ENCODE measurements around the gene TIFAB. TPM values are rescaled to one million over a fixed set of nuclear protein-coding genes. Genes with fewer than 3 reads are reported as not detected.

The TIFAB gene
- total RNA-seq, 6 donors from 2014 or later, result 0.23 to 0.24 TPM; not detected in 4

DNA sequence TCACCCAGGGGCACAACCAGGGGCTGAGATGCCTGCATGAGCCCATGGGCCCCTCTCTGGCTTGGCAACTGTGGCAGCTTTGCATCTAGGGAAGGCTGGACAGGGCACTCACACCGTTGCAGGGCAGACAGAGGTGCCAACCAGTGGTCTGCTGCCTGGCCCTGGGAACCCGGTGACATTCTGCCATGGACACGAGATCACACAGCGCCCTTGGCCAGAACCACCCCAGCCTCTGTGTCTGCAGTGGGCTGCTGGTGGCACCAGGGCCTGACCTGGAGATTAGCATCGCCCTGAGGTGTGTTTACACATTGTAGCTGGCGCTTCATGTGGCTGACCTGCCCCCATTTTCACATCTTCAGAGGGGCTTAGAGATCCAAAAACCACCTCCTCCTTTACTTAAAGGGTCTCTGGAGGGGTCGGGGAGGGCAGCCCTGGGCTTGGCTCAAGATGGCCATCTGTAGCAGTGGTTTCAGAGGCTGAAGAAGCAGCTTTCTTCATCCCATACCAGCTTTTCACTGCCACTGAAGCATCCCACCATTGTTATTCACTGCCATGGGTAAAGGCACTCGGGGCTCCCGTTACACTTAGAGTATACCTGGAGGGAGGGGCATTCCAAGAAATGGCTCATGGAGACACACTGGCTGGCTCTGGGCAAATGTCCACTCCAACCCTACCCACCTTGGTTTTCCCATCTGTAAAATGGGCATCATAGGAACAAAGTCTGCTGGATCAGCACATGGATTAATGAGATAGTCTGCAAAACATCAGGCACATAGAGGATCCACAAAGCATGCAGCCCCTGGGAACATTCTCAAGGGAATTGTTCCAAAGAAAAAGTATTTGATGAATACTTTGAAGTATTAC is 16.5 kb downstream of the TIFAB start:
- ATAC-seq (ENCODE audit: low FRiP score in 2 of 2) (no peak), DNase-seq (no peak)
- Histone ChIP-seq H3K27ac (no peak overlapping the region), H3K36me3 (no peaks in the 10 kb centered on the region), H3K27me3 (no peaks in the 10 kb centered on the region), H3K9me3 (no peaks in the 10 kb centered on the region), H3K4me3 (no peak overlapping the region), H3K4me1 (peaks cover 21 to 34% (median 28%) of the 10 kb centered on the region in 4 donors)
- TF ChIP-seq POLR2A (IDR thresholded peaks at IDR 0.05), result no peak
- no peak for TF ChIP-seq EP300 (IDR thresholded peaks at IDR 0.05)
- no peak for TF ChIP-seq POLR2AphosphoS5 (IDR thresholded peaks at IDR 0.05)
- TF ChIP-seq CTCF (IDR thresholded peaks at IDR 0.05), result no peak
- 62 to 76% methylated on average over 3 to 8 of the region's 9 CpGs for WGBS, 2 donors

DNA sequence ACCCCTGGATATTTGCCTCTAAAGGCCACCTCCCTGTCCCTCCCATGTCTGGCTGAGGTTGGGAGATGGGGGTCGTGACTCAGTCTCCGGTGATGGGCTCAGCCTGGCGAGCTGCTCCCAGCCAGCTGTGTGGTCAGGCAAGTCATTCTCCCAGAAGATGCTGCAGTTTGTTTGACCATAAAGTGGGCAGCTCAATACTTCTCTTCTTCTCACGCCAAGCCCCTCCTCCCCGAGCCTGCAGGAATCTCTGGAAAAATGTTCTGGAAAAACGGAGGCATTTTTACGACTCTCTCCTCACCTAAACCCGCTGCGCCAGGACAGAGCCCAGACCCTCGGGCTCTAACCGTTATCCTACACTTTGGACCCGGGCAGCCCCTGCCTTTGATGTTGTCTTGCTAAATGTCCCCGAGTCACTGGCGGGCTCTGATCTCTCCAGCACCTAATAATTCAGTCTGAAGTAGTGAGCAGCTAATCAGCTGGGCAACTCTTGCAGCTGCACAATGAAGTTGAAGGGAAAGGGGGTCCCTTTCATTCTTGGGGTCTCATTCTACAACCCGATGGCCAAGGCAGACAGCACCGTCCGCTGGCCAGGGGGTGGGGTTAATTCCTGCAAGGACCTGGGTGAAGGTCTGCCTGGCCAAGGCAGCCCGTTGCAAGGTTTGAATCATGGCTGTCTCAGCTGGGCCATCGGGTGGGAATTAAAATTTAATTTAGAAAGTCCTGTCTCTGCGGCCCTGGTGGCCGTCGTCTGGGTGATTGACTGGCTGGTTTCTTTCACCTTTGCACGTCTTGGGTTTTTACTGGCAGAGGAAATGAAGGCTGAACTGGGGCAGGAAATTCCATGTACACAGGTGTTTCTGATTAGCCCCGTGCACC is 17.3 kb downstream of the TIFAB start:
- TF ChIP-seq POLR2AphosphoS5 (IDR thresholded peaks at IDR 0.05) (no peak), EP300 (IDR thresholded peaks at IDR 0.05) (no peak)
- Histone ChIP-seq H3K27me3 (no peaks in the 10 kb centered on the region), H3K9me3 (no peaks in the 10 kb centered on the region), H3K4me1 (peaks cover 21 to 34% (median 28%) of the 10 kb centered on the region in 4 donors), H3K36me3 (no peaks in the 10 kb centered on the region), H3K27ac (peak overlapping the region in 1 of 4 donors; percentile 69), H3K4me3 (no peak overlapping the region)
- no peak for ATAC-seq (ENCODE audit: low FRiP score in 2 of 2)
- 61 to 66% methylated on average over 23 to 24 of the region's 24 CpGs for WGBS, 2 donors
- DNase-seq, result no peak

DNA sequence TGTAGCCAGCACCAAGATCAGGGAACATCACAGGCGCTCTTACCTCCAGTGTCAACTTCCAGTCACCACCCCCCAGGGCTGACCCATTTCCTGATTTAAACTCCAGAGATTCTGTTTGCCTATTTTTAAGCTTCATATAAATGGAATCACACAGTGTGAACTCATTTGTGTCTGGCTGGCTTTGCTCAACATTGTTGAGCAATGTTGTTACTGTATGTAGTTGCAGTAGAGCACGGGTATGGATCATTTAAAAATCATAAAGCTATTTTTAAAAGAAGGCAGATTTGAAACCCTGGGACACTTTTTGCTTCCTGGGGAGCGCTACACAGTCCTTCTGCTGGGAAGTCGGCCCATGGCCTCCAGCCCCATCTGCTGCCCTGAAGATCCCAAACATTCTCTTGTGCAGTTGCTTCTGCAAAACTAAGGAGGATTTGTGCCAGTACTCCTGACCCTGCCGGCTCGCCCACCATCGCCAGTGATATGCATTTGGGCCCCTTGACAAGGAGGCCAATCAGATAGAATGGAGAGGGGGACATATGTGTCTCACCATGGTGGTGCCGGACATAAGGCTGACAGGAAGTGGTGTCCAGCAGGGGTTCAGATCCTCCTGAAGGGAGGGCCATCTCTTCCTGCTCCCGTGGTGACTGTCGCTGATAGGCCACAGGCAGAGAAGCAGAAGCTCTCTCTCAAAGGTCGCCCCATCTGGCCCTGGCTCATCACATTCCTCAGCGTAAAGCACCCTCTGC is 18.3 kb downstream of the TIFAB start:
- WGBS, 2 donors, result 51 to 60% methylated on average over 9 to 12 of the region's 12 CpGs
- Histone ChIP-seq H3K27me3 (no peaks in the 10 kb centered on the region), H3K36me3 (no peaks in the 10 kb centered on the region), H3K9me3 (peaks cover 0 to 2% (median 0%) of the 10 kb centered on the region in 4 donors), H3K4me3 (no peak overlapping the region), H3K27ac (peak overlapping the region in 2 of 4 donors; percentile 56 to 69), H3K4me1 (peaks cover 15 to 33% (median 23%) of the 10 kb centered on the region in 4 donors)
- TF ChIP-seq EP300 (IDR thresholded peaks at IDR 0.05), result no peak
- TF ChIP-seq POLR2A (IDR thresholded peaks at IDR 0.05), result no peak
- no peak for TF ChIP-seq POLR2AphosphoS5 (IDR thresholded peaks at IDR 0.05)
- no peak for TF ChIP-seq CTCF (IDR thresholded peaks at IDR 0.05)
- DNase-seq (no peak), ATAC-seq (ENCODE audit: low FRiP score in 2 of 2) (peak in 1 of 2 donors; percentile 59)

GRCh38 chr5:135432113-135432512 is 20.0 kb downstream of the TIFAB start:
- DNase-seq (no peak), ATAC-seq (ENCODE audit: low FRiP score in 2 of 2) (no peak)
- H3K4me3 ChIP-seq, result no peak overlapping the region
- 61 to 93% methylated on average over 2 to 4 of the region's 4 CpGs for WGBS, 2 donors
- H3K36me3 ChIP-seq, result no peaks in the 10 kb centered on the region
- H3K27me3 ChIP-seq, result no peaks in the 10 kb centered on the region
- TF ChIP-seq POLR2A (IDR thresholded peaks at IDR 0.05) (no peak), EP300 (IDR thresholded peaks at IDR 0.05) (no peak), CTCF (IDR thresholded peaks at IDR 0.05) (no peak), POLR2AphosphoS5 (IDR thresholded peaks at IDR 0.05) (no peak)
- peaks cover 0 to 7% (median 2%) of the 10 kb centered on the region in 4 donors for H3K9me3 ChIP-seq
- peaks cover 0 to 22% (median 13%) of the 10 kb centered on the region in 4 donors for H3K4me1 ChIP-seq
- no peak overlapping the region for H3K27ac ChIP-seq
